H9 (cell line): ENCODE results near the gene ZNF362. TPM values are rescaled to one million over a fixed set of nuclear protein-coding genes. Genes with fewer than 3 reads are reported as not detected.
"Not testable (repeated sequence)": the region's sequence is repeated elsewhere in the genome, so short reads cannot be mapped to it uniquely, and the experiment has no call there.

Source experiments
- DNase-seq: peaks from one replicate; pipeline ENCODE4 v3.0.0-alpha.2; 2017
- H2AFZ ChIP-seq: one replicate; pipeline ENCODE4 v1.6.1; 2013; ENCODE audit warnings: mild to moderate bottlenecking, low read length, control low read depth, moderate library complexity
- H2AK5ac ChIP-seq: 2 replicates; pipeline ENCODE4 v1.6.1; 2013; ENCODE audit warnings: low read length, control low read depth, mixed read lengths; ENCODE audit not compliant: insufficient read length
- H2BK120ac ChIP-seq: one replicate; pipeline ENCODE4 v1.6.1; 2013; ENCODE audit warnings: low read depth, mild to moderate bottlenecking, low read length, control low read depth, inconsistent platforms; ENCODE audit not compliant: poor library complexity, severe bottlenecking
- H2BK12ac ChIP-seq: 2 replicates; pipeline ENCODE4 v1.6.1; 2013; ENCODE audit warnings: low read length, control low read depth, mixed read lengths, low read depth; ENCODE audit not compliant: insufficient read length
- H2BK15ac ChIP-seq: 2 replicates; pipeline ENCODE4 v1.6.1; 2013; ENCODE audit warnings: low read depth, low read length, control low read depth
- H2BK20ac ChIP-seq: one replicate; pipeline ENCODE4 v1.6.1; 2013; ENCODE audit warnings: low read depth, mild to moderate bottlenecking, low read length, control low read depth, inconsistent platforms; ENCODE audit not compliant: poor library complexity, severe bottlenecking
- H2BK5ac ChIP-seq: 2 replicates; pipeline ENCODE4 v1.6.1; 2013; ENCODE audit warnings: low read length, control low read depth, mixed read lengths; ENCODE audit not compliant: insufficient read length
- H3K14ac ChIP-seq: 2 replicates; pipeline ENCODE4 v1.6.1; 2013; ENCODE audit warnings: low read length, control low read depth; ENCODE audit not compliant: insufficient read depth
- H3K18ac ChIP-seq: 2 replicates; pipeline ENCODE4 v1.6.1; 2013; ENCODE audit warnings: low read depth, mild to moderate bottlenecking, mixed read lengths, low read length, control low read depth; ENCODE audit not compliant: insufficient read length
- H3K23ac ChIP-seq: 2 replicates; pipeline ENCODE4 v1.6.1; 2013; ENCODE audit warnings: low read length, control low read depth, mixed read lengths, low read depth; ENCODE audit not compliant: insufficient read length
- H3K23me2 ChIP-seq: 2 replicates; pipeline ENCODE4 v1.6.1; 2013; ENCODE audit warnings: low read depth, mild to moderate bottlenecking, mixed read lengths, low read length, control low read depth; ENCODE audit not compliant: insufficient read length, poor library complexity, severe bottlenecking
- H3K27ac ChIP-seq: 2 replicates; pipeline ENCODE4 v1.5.1; 2013; ENCODE audit warnings: low read length, control low read depth, mixed read lengths, low read depth; ENCODE audit not compliant: insufficient read length
- H3K27me3 ChIP-seq: 2 replicates; pipeline ENCODE4 v1.6.1; 2013; ENCODE audit warnings: low read length, control low read depth, inconsistent platforms; ENCODE audit not compliant: insufficient read depth
- H3K4ac ChIP-seq: 2 replicates; pipeline ENCODE4 v1.6.1; 2013; ENCODE audit warnings: low read depth, mild to moderate bottlenecking, control low read depth, inconsistent platforms, low read length, moderate library complexity
- H3K4me1 ChIP-seq: 2 replicates; pipeline ENCODE4 v1.6.1; 2013; ENCODE audit warnings: low read length, control low read depth, inconsistent platforms; ENCODE audit not compliant: insufficient read depth
- H3K4me2 ChIP-seq: 2 replicates; pipeline ENCODE4 v1.6.1; 2013; ENCODE audit warnings: low read length, control low read depth, mixed read lengths; ENCODE audit not compliant: insufficient read length, insufficient read depth
- H3K56ac ChIP-seq: 2 replicates; pipeline ENCODE4 v1.6.1; 2013; ENCODE audit warnings: low read depth, mild to moderate bottlenecking, mixed read lengths, low read length, control low read depth; ENCODE audit not compliant: insufficient read length
- H3K79me1 ChIP-seq: 2 replicates; pipeline ENCODE4 v1.6.1; 2013; ENCODE audit warnings: low read depth, mild to moderate bottlenecking, moderate library complexity, low read length, control low read depth, inconsistent platforms; ENCODE audit not compliant: insufficient read depth, poor library complexity, severe bottlenecking
- H3K79me2 ChIP-seq: 2 replicates; pipeline ENCODE4 v1.6.1; 2013; ENCODE audit warnings: low read length, control low read depth, inconsistent platforms; ENCODE audit not compliant: insufficient read depth
- H3K9ac ChIP-seq: 2 replicates; pipeline ENCODE4 v1.6.1; 2013; ENCODE audit warnings: low read length, control low read depth, mixed read lengths; ENCODE audit not compliant: insufficient read length; ENCODE audit errors: extremely low read depth
- H3K9me3 ChIP-seq: one replicate; pipeline ENCODE4 v1.6.1; 2013; ENCODE audit warnings: low read depth, low read length, inconsistent platforms; ENCODE audit not compliant: control insufficient read depth
- H3T11ph ChIP-seq: one replicate; pipeline ENCODE4 v1.6.1; 2013; ENCODE audit warnings: mild to moderate bottlenecking, low read length, control low read depth, inconsistent platforms
- H4K20me1 ChIP-seq: one replicate; pipeline ENCODE4 v1.6.1; 2013; ENCODE audit not compliant: control insufficient read depth, insufficient read length, insufficient read depth
- H4K5ac ChIP-seq: 2 replicates; pipeline ENCODE4 v1.6.1; 2013; ENCODE audit warnings: low read depth, mild to moderate bottlenecking, mixed read lengths, low read length, control low read depth; ENCODE audit not compliant: insufficient read length
- H4K8ac ChIP-seq: replicated peaks from 2 replicates; pipeline ENCODE4 v1.6.1; 2013; ENCODE audit warnings: low read length, control low read depth, mixed read lengths, low read depth; ENCODE audit not compliant: insufficient read length
- H4K91ac ChIP-seq: 2 replicates; pipeline ENCODE4 v1.6.1; 2013; ENCODE audit warnings: low read depth, mild to moderate bottlenecking, moderate library complexity, mixed read lengths, low read length, control low read depth; ENCODE audit not compliant: insufficient read length
- H3K27ac Mint-ChIP-seq, 3 experiments: 2 replicates in 2 of 3; 3 replicates in 1 of 3; pipeline ENCODE4 v1.8.0; 2020 to 2021; ENCODE audit warnings: mixed read lengths in 3 of 3, mild to moderate bottlenecking in 1 of 3, moderate library complexity in 1 of 3
- H3K27me3 Mint-ChIP-seq: 2 replicates; pipeline ENCODE4 v1.8.0; 2021; ENCODE audit warnings: low read depth, mild to moderate bottlenecking, moderate library complexity, mixed read lengths
- H3K36me3 Mint-ChIP-seq, 3 experiments: 2 replicates in 2 of 3; 3 replicates in 1 of 3; pipeline ENCODE4 v1.8.0; 2020 to 2021; ENCODE audit warnings: low read depth in 3 of 3, mixed read lengths in 3 of 3; ENCODE audit not compliant: insufficient read depth in 1 of 3
- H3K4me1 Mint-ChIP-seq, 2 experiments: 2 replicates each; pipeline ENCODE4 v1.8.0; 2020; ENCODE audit warnings: mixed read lengths in 2 of 2
- H3K4me3 Mint-ChIP-seq, 2 experiments: 2 replicates in 1 of 2; 3 replicates in 1 of 2; pipeline ENCODE4 v1.8.0; 2020 to 2021; ENCODE audit warnings: mild to moderate bottlenecking in 2 of 2, mixed read lengths in 2 of 2, moderate library complexity in 1 of 2
- H3K9me3 Mint-ChIP-seq, 2 experiments: 2 replicates in 1 of 2; 3 replicates in 1 of 2; pipeline ENCODE4 v1.8.0; 2020; ENCODE audit warnings: mild to moderate bottlenecking in 2 of 2, mixed read lengths in 2 of 2, moderate library complexity in 1 of 2
- WGBS: extraction: QIAGEN DNeasy Blood & Tissue Kit; methylation state at CpG from one replicate; pipeline ENCODE4 v1.1.7; 2013; ENCODE audit warnings: missing lambda C conversion rate, low lambda C conversion rate, mixed read lengths; ENCODE audit not compliant: insufficient read length; ENCODE audit errors: extremely low coverage; 5-methylcytosine and 5-hydroxymethylcytosine counted together
- total RNA-seq: library from RNA; stranded (reverse); gene quantifications from 2 replicates; pipeline ENCODE4 v1.2.1, GENCODE V29; 2021
- TF ChIP-seq, protein P1 (sequence below): fragments of 200-600 bp; sonication (generic); conservative IDR thresholded peaks from 3 replicates; pipeline ENCODE4 v1.8.0; 2021; ENCODE audit warnings: antibody characterized with exemption, mild to moderate bottlenecking

Gene ZNF362
- total RNA-seq, 1 experiment from 2014 or later, result 18.7 TPM

DNA sequence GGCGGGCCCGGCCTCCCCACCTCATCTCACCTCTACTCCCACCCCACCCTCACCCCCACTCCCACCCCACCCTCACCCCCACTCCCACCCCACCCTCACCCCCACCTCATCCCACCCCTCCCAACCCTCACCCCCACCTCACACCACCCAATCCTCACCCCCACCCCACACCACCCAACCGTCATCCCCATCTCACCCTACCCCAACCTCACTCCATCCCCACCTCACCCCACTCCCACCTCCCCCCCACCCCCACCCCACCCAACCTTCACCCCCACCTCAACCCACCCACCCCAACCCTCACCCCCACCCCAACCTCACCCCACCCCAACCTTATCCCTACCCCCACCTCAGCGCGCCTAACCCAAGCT lies 51.2 kb downstream of the ZNF362 start:
- Histone ChIP-seq H3K27me3 (peaks cover 4% of the 10 kb centered on the region; the same call in 1 of the 2 replicates), H3K23ac (no peak overlapping the region)

DNA sequence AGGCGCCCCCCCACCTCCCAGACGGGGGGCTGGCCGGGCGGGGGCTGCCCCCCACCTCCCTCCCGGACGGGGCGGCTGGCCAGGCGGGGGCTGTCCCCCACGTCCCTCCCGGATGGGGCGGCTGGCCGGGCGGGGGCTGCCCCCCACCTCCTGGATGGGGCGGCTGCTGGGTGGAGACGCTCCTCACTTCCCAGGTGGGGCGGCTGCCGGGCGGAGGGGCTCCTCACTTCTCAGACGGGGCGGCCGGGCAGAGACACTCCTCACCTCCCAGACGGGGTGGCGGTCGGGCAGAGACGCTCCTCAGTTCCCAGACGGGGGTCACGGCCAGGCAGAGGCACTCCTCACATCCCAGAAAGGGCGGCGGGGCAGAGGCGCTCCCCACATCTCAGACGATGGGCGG lies 53.1 kb downstream of the ZNF362 start:
- H3K18ac ChIP-seq, H3K79me1 ChIP-seq, DNase-seq, H3K56ac ChIP-seq, H3K4me2 ChIP-seq, H2AK5ac ChIP-seq, H2BK12ac ChIP-seq, H2BK20ac ChIP-seq, H3K4ac ChIP-seq, H4K20me1 ChIP-seq, H3K36me3 Mint-ChIP-seq, H2BK5ac ChIP-seq, H3K27ac ChIP-seq, H3K4me1 ChIP-seq, H3K4me1 Mint-ChIP-seq, H4K91ac ChIP-seq, H3K9me3 Mint-ChIP-seq, H2AFZ ChIP-seq, H3K79me2 ChIP-seq, H3K23ac ChIP-seq, H2BK120ac ChIP-seq, H3K9ac ChIP-seq, H3K27me3 ChIP-seq, H3K4me3 Mint-ChIP-seq, H3K14ac ChIP-seq, H3T11ph ChIP-seq, H3K27ac Mint-ChIP-seq, H3K9me3 ChIP-seq, H3K23me2 ChIP-seq, H4K8ac ChIP-seq, H4K5ac ChIP-seq, H2BK15ac ChIP-seq: not testable (repeated sequence)
- H3K27me3 Mint-ChIP-seq, result peaks cover 17% of the 10 kb centered on the region
- no CpG with 5 or more reads among the region's 32 CpGs for WGBS

More for the DNA sequence above, 51.2 kb downstream of the ZNF362 start:
- no CpG with 5 or more reads among the region's 5 CpGs for WGBS
- no peaks in the 10 kb centered on the region for H3K9me3 ChIP-seq
- no peaks in the 10 kb centered on the region for H3K4me1 ChIP-seq
- DNase-seq, result no peak
- H3K27ac ChIP-seq, result no peak overlapping the region
- H2BK5ac ChIP-seq, result no peak overlapping the region
- Mint-ChIP-seq H3K27me3 (peaks cover 19% of the 10 kb centered on the region), H3K27ac (no peak overlapping the region), H3K36me3 (peaks cover 0 to 2% (median under 1%) of the 10 kb centered on the region in 3 experiments; a peak in 3 of 7 replicates), H3K9me3 (no peaks in the 10 kb centered on the region; a peak in 3 of 5 replicates), H3K4me1 (peaks cover 2 to 5% of the 10 kb centered on the region in 2 experiments; a peak in 3 of 4 replicates), H3K4me3 (no peak overlapping the region)
- no peak overlapping the region for H2BK20ac ChIP-seq
- peaks cover 3% of the 10 kb centered on the region for H3K23me2 ChIP-seq
- H2BK12ac ChIP-seq, result no peak overlapping the region
- TF ChIP-seq, protein P1, sequence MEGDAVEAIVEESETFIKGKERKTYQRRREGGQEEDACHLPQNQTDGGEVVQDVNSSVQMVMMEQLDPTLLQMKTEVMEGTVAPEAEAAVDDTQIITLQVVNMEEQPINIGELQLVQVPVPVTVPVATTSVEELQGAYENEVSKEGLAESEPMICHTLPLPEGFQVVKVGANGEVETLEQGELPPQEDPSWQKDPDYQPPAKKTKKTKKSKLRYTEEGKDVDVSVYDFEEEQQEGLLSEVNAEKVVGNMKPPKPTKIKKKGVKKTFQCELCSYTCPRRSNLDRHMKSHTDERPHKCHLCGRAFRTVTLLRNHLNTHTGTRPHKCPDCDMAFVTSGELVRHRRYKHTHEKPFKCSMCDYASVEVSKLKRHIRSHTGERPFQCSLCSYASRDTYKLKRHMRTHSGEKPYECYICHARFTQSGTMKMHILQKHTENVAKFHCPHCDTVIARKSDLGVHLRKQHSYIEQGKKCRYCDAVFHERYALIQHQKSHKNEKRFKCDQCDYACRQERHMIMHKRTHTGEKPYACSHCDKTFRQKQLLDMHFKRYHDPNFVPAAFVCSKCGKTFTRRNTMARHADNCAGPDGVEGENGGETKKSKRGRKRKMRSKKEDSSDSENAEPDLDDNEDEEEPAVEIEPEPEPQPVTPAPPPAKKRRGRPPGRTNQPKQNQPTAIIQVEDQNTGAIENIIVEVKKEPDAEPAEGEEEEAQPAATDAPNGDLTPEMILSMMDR, result no peak
- H3K79me1 ChIP-seq, result no peaks in the 10 kb centered on the region
- no peaks in the 10 kb centered on the region for H4K20me1 ChIP-seq
- H2AFZ ChIP-seq, result no peak overlapping the region
- no peak overlapping the region for H3K14ac ChIP-seq
- no peak overlapping the region for H4K5ac ChIP-seq
- no peak overlapping the region for H2BK120ac ChIP-seq
- no peak overlapping the region for H4K91ac ChIP-seq
- no peak overlapping the region for H3K18ac ChIP-seq
- H3K4ac ChIP-seq, result no peak overlapping the region
- no peak overlapping the region for H4K8ac ChIP-seq
- no peak overlapping the region for H3K4me2 ChIP-seq
- H3K9ac ChIP-seq, result no peak overlapping the region
- H3T11ph ChIP-seq, result no peak overlapping the region
- no peaks in the 10 kb centered on the region for H3K79me2 ChIP-seq
- H3K56ac ChIP-seq, result no peak overlapping the region
- H2AK5ac ChIP-seq, result no peak overlapping the region
- no peak overlapping the region for H2BK15ac ChIP-seq
